HG02970 (cell line): ENCODE measurements around the gene UGT1A10.

Experiments
- ATAC-seq: cut with Tn5 transposase; IDR thresholded peaks from one replicate; pipeline ENCODE4 v1.9.1; 2021; ENCODE audit warnings: mild to moderate bottlenecking, moderate library complexity, moderate number of reproducible peaks; ENCODE audit not compliant: unreplicated experiment, low FRiP score

UGT1A10 gene

GRCh38 chr2:233818639-233819621 is 182.7 kb downstream of the UGT1A10 start:
- no peak for ATAC-seq

- no peak for ATAC-seq
Observed at GRCh38 chr2:233819884-233820773, 183.9 kb downstream of the UGT1A10 start.

- no peak for ATAC-seq
Observed at GRCh38 chr2:233820774-233821105, 184.5 kb downstream of the UGT1A10 start.

GRCh38 chr2:233821196-233821595 is 184.9 kb downstream of the UGT1A10 start:
- no peak for ATAC-seq

- no peak for ATAC-seq
Observed at GRCh38 chr2:233821709-233822100, 185.5 kb downstream of the UGT1A10 start.

GRCh38 chr2:233822101-233822771 is 186.0 kb downstream of the UGT1A10 start:
- no peak for ATAC-seq
